Smooth muscle cell (in vitro differentiated cells): ENCODE data around the gene MOCS1. TPM values are rescaled to one million over a fixed set of nuclear protein-coding genes. Genes with fewer than 3 reads are reported as not detected.

Experiments used
- DNase-seq: peaks from one replicate; lab custom pipeline; 2025; ENCODE audit not compliant: unreplicated experiment; lab: John Stamatoyannopoulos, UW
- H2AFZ ChIP-seq: fragments of 200-600 bp; sonication (generic); 2 replicates; pipeline ENCODE4 v1.6.0; 2016; ENCODE audit warnings: antibody characterized with exemption, low read depth, mild to moderate bottlenecking
- H3F3A ChIP-seq: fragments of 200-600 bp; sonication (generic); 2 replicates; pipeline ENCODE4 v1.6.0; 2017; ENCODE audit warnings: antibody characterized with exemption, low read depth
- H3K27ac ChIP-seq: fragments of 200-600 bp; sonication (generic); 2 replicates; pipeline ENCODE4 v1.5.1; 2016; ENCODE audit warnings: low read depth, mild to moderate bottlenecking
- H3K27me3 ChIP-seq: fragments of 200-600 bp; sonication (generic); 2 replicates; pipeline ENCODE4 v1.6.1; 2016; ENCODE audit warnings: low read depth, mild to moderate bottlenecking
- H3K36me3 ChIP-seq: fragments of 200-600 bp; sonication (generic); 2 replicates; pipeline ENCODE4 v1.5.1; 2016; ENCODE audit warnings: low read depth
- H3K4me1 ChIP-seq: fragments of 200-600 bp; sonication (generic); 2 replicates; pipeline ENCODE4 v1.5.1; 2016; ENCODE audit warnings: low read depth
- H3K4me2 ChIP-seq: fragments of 200-600 bp; sonication (generic); 2 replicates; pipeline ENCODE4 v1.6.0; 2016; ENCODE audit warnings: mild to moderate bottlenecking
- H3K4me3 ChIP-seq: fragments of 200-600 bp; sonication (generic); 2 replicates; pipeline ENCODE4 v1.5.1; 2016; ENCODE audit warnings: mild to moderate bottlenecking
- H3K79me2 ChIP-seq: fragments of 200-600 bp; sonication (generic); 2 replicates; pipeline ENCODE4 v1.6.0; 2016; ENCODE audit warnings: low read depth, mild to moderate bottlenecking
- H3K9ac ChIP-seq: fragments of 200-600 bp; sonication (generic); 2 replicates; pipeline ENCODE4 v1.6.0; 2016; ENCODE audit warnings: low read depth
- H3K9me3 ChIP-seq: fragments of 200-600 bp; sonication (generic); replicated peaks from 2 replicates; pipeline ENCODE4 v1.5.1; 2016; ENCODE audit warnings: low read depth
- H4K20me1 ChIP-seq: fragments of 200-600 bp; sonication (generic); 2 replicates; pipeline ENCODE4 v1.6.0; 2016; ENCODE audit warnings: low read depth
- CTCF ChIP-seq: fragments of 200-600 bp; sonication (generic); IDR thresholded peaks from 2 replicates; pipeline ENCODE4 v1.5.1; 2017; ENCODE audit warnings: borderline replicate concordance, mild to moderate bottlenecking, antibody characterized with exemption; ENCODE audit not compliant: insufficient read depth, poor library complexity, severe bottlenecking
- WGBS: methylation state at CpG from one replicate; pipeline ENCODE4 v1.1.7; 2016; ENCODE audit warnings: low lambda C conversion rate; 5-methylcytosine and 5-hydroxymethylcytosine counted together
- polyA plus RNA-seq: library from polyadenylated mRNA; unstranded; fragments of >200 nt; fragmentation: Nextera tagmentation; extraction: Ambion mirVana; gene quantifications from 2 replicates; pipeline ENCODE4 v1.2.1, GENCODE V29; 2016
- total RNA-seq: library from RNA; depleted of rRNA; stranded (reverse); fragments of >200 nt; gene quantifications from 2 replicates; pipeline ENCODE4 v1.2.3, GENCODE V29; 2014

The MOCS1 gene
- total and polyA plus RNA-seq, 2 experiments from 2014 or later: 7.7 to 12.1 TPM

GRCh38 chr6:39924283-39924682 lies 10.0 kb downstream of the MOCS1 start:
- no peak for DNase-seq
- H4K20me1 ChIP-seq: no peaks in the 10 kb centered on the region
- no peaks in the 10 kb centered on the region for H3K79me2 ChIP-seq
- no peaks in the 10 kb centered on the region for H3K36me3 ChIP-seq
- H3K27ac ChIP-seq: no peak overlapping the region
- no peak overlapping the region for H3K9ac ChIP-seq
- 85% methylated on average over 6 of the region's 6 CpGs for WGBS
- no peaks in the 10 kb centered on the region for H3K27me3 ChIP-seq
- H3K4me3 ChIP-seq: no peak overlapping the region
- H3K4me2 ChIP-seq: no peak overlapping the region
- no peaks in the 10 kb centered on the region for H3K4me1 ChIP-seq
- H3K9me3 ChIP-seq: no peaks in the 10 kb centered on the region
- H2AFZ ChIP-seq: no peak overlapping the region
- no peak for TF ChIP-seq CTCF
- H3F3A ChIP-seq: no peaks in the 10 kb centered on the region

- Histone ChIP-seq H4K20me1 (no peaks in the 10 kb centered on the region), H3K27ac (no peak overlapping the region), H3K27me3 (no peaks in the 10 kb centered on the region), H3F3A (no peaks in the 10 kb centered on the region), H2AFZ (no peak overlapping the region), H3K79me2 (no peaks in the 10 kb centered on the region), H3K9ac (no peak overlapping the region), H3K36me3 (no peaks in the 10 kb centered on the region), H3K4me1 (no peaks in the 10 kb centered on the region), H3K4me2 (no peak overlapping the region), H3K4me3 (no peak overlapping the region), H3K9me3 (no peaks in the 10 kb centered on the region)
- WGBS: 76% methylated on average over 6 of the region's 6 CpGs
- DNase-seq: no peak
- TF ChIP-seq CTCF: no peak
Measured at GRCh38 chr6:39923861-39924260, 10.4 kb downstream of the MOCS1 start.

GRCh38 chr6:39923394-39923793 lies 10.9 kb downstream of the MOCS1 start:
- Histone ChIP-seq H2AFZ (no peak overlapping the region), H3K9me3 (no peaks in the 10 kb centered on the region), H4K20me1 (no peaks in the 10 kb centered on the region), H3K27me3 (no peaks in the 10 kb centered on the region), H3K9ac (no peak overlapping the region), H3K79me2 (no peaks in the 10 kb centered on the region), H3F3A (no peaks in the 10 kb centered on the region), H3K4me2 (no peak overlapping the region), H3K4me3 (no peak overlapping the region), H3K27ac (no peak overlapping the region), H3K36me3 (no peaks in the 10 kb centered on the region), H3K4me1 (no peaks in the 10 kb centered on the region)
- WGBS: 99% methylated on average over 5 of the region's 5 CpGs
- no peak for DNase-seq
- TF ChIP-seq CTCF: no peak

- TF ChIP-seq CTCF: no peak
- no peak overlapping the region for H2AFZ ChIP-seq
- no peak overlapping the region for H3K9ac ChIP-seq
- H4K20me1 ChIP-seq: no peaks in the 10 kb centered on the region
- no peak overlapping the region for H3K27ac ChIP-seq
- DNase-seq: no peak
- whole genome bisulfite sequencing: 92% methylated on average over 5 of the region's 5 CpGs
- no peaks in the 10 kb centered on the region for H3K27me3 ChIP-seq
- no peaks in the 10 kb centered on the region for H3K9me3 ChIP-seq
- H3K4me2 ChIP-seq: no peak overlapping the region
- H3K36me3 ChIP-seq: no peaks in the 10 kb centered on the region
- no peaks in the 10 kb centered on the region for H3F3A ChIP-seq
- no peaks in the 10 kb centered on the region for H3K79me2 ChIP-seq
- H3K4me1 ChIP-seq: no peaks in the 10 kb centered on the region
- H3K4me3 ChIP-seq: no peak overlapping the region
Measured at GRCh38 chr6:39922821-39923220, 11.4 kb downstream of the MOCS1 start.
